Neural cell (in vitro differentiated cells): ENCODE results near the gene HDAC4. TPM values are rescaled to one million over a fixed set of nuclear protein-coding genes. Genes with fewer than 3 reads are reported as not detected.

Experiments used
- H2AFZ ChIP-seq: fragments of 200-600, 300-800 bp; sonication (generic), shearing (Covaris generic); 2 replicates; pipeline ENCODE4 v1.6.0; 2014; ENCODE audit warnings: low read depth, mild to moderate bottlenecking, antibody characterized with exemption, low read length, moderate library complexity
- H3F3A ChIP-seq: fragments of 200-600 bp; shearing (Covaris generic); 2 replicates; pipeline ENCODE4 v1.6.1; 2016; ENCODE audit warnings: mild to moderate bottlenecking, moderate library complexity, mixed read lengths, antibody characterized with exemption, low read length; ENCODE audit not compliant: insufficient read depth, poor library complexity, severe bottlenecking
- H3K27ac ChIP-seq: fragments of 200-600, 300-800 bp; sonication (generic), shearing (Covaris generic); 2 replicates; pipeline ENCODE4 v1.5.1; 2014; ENCODE audit warnings: mild to moderate bottlenecking, low read length, moderate library complexity
- H3K27me3 ChIP-seq: fragments of 300-800, 200-600 bp; sonication (generic), shearing (Covaris generic); 2 replicates; pipeline ENCODE4 v1.6.0; 2014; ENCODE audit warnings: mild to moderate bottlenecking, low read depth, low read length, moderate library complexity; ENCODE audit not compliant: insufficient read depth
- H3K36me3 ChIP-seq: fragments of 300-800, 200-600 bp; sonication (generic), shearing (Covaris generic); 2 replicates; pipeline ENCODE4 v1.5.1; 2014; ENCODE audit warnings: mild to moderate bottlenecking, antibody characterized with exemption, low read length, moderate library complexity; ENCODE audit not compliant: insufficient read depth
- H3K4me2 ChIP-seq: fragments of 300-800, 200-600 bp; sonication (generic), shearing (Covaris generic); 2 replicates; pipeline ENCODE4 v1.6.0; 2014; ENCODE audit warnings: mild to moderate bottlenecking, low read length
- H3K4me3 ChIP-seq: fragments of 300-800, 200-600 bp; sonication (generic), shearing (Covaris generic); 2 replicates; pipeline ENCODE4 v1.5.1; 2014; ENCODE audit warnings: mild to moderate bottlenecking, low read length, moderate library complexity
- H3K79me2 ChIP-seq: fragments of 200-600 bp; shearing (Covaris generic); replicated peaks from 2 replicates; pipeline ENCODE4 v1.6.0; 2014; ENCODE audit warnings: mild to moderate bottlenecking, low read length, moderate library complexity; ENCODE audit not compliant: insufficient read depth
- H3K9ac ChIP-seq: fragments of 300-800, 200-600 bp; sonication (generic), shearing (Covaris generic); 2 replicates; pipeline ENCODE4 v1.6.1; 2016; ENCODE audit warnings: mild to moderate bottlenecking, low read length, mixed read lengths
- H3K9me2 ChIP-seq: fragments of 200-600 bp; shearing (Covaris generic); 2 replicates; pipeline ENCODE4 v1.6.1; 2016; ENCODE audit warnings: mild to moderate bottlenecking, low read length, mixed read lengths; ENCODE audit not compliant: insufficient read depth
- H3K9me3 ChIP-seq: fragments of 200-600, 300-800 bp; sonication (generic), shearing (Covaris generic); 2 replicates; pipeline ENCODE4 v1.6.1; 2016; ENCODE audit warnings: mild to moderate bottlenecking, mixed run types, low read length, moderate library complexity, mixed read lengths
- H4K20me1 ChIP-seq: fragments of 200-600 bp; shearing (Covaris generic); 2 replicates; pipeline ENCODE4 v1.6.1; 2016; ENCODE audit warnings: mild to moderate bottlenecking, mixed run types; ENCODE audit not compliant: insufficient read depth
- EP300 ChIP-seq: fragments of 450-650 bp; conservative IDR thresholded peaks from 2 replicates; pipeline ENCODE4 v1.6.1; 2014; ENCODE audit warnings: antibody characterized with exemption, mild to moderate bottlenecking, moderate library complexity; ENCODE audit not compliant: poor library complexity, severe bottlenecking
- EZH2 ChIP-seq: fragments of 200-600, 300-800 bp; shearing (Covaris generic), sonication (generic); IDR thresholded peaks from 2 replicates; pipeline ENCODE4 v1.6.1; 2014; ENCODE audit warnings: antibody characterized with exemption, low read length, borderline replicate concordance, mild to moderate bottlenecking; ENCODE audit not compliant: insufficient read depth, poor library complexity, severe bottlenecking
- MXI1 ChIP-seq: fragments of 450-650 bp; conservative IDR thresholded peaks from 2 replicates; pipeline ENCODE4 v1.6.1; 2014; ENCODE audit warnings: antibody characterized with exemption, mild to moderate bottlenecking; ENCODE audit not compliant: poor library complexity, severe bottlenecking
- POLR2AphosphoS5 ChIP-seq: IDR thresholded peaks from 2 replicates; pipeline ENCODE4 v1.6.1; 2012
- RAD21 ChIP-seq: fragments of 450-650 bp; conservative IDR thresholded peaks from 2 replicates; pipeline ENCODE4 v1.6.1; 2014; ENCODE audit warnings: antibody characterized with exemption, mild to moderate bottlenecking, moderate library complexity
- SMC3 ChIP-seq: fragments of 450-650 bp; conservative IDR thresholded peaks from 2 replicates; pipeline ENCODE4 v1.6.1; 2014; ENCODE audit warnings: antibody characterized with exemption, mild to moderate bottlenecking, moderate library complexity; ENCODE audit not compliant: poor library complexity
- TAF1 ChIP-seq: IDR thresholded peaks from 2 replicates; pipeline ENCODE4 v1.6.1; 2012; ENCODE audit warnings: low read depth
- polyA plus RNA-seq: library from polyadenylated mRNA; depleted of rRNA; stranded (reverse); fragments of >200 nt; gene quantifications from 2 replicates; pipeline ENCODE4 v1.2.3, GENCODE V29; 2014
- TF ChIP-seq, protein P1 (sequence below): IDR thresholded peaks from 2 replicates; pipeline ENCODE4 v1.6.1; 2012; ENCODE audit warnings: borderline replicate concordance
- TF ChIP-seq, protein P2 (sequence below): fragments of 450-650 bp; IDR thresholded peaks from 2 replicates; pipeline ENCODE4 v1.5.1; 2014; ENCODE audit warnings: antibody characterized with exemption, mild to moderate bottlenecking, moderate library complexity; ENCODE audit not compliant: poor library complexity, severe bottlenecking

HDAC4 gene
- polyA plus RNA-seq, 1 donor from 2014 or later = 3.4 TPM

DNA sequence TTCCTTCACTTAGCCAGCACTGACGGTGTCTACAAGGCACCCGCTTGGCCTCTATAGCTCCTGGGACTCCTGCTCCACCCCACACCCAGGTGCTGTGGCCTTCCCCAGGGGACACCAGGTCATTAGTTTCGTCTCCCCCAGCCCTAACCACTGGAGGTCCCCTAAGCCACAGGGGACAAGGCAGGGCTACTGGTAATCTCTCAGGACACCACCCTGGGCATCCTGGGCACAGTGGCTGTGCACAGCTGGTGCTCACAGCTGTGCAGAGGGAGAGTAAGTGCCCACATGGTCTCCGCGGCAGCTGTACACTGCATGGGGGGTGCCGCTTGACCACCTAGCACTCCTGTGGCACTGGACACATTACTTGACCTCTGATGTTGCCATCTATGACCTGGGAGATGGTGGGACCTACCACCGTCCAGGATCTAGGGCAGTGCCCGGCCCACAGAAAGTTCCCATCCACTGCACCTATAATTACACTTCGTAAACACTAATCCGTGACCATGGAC lies 134.0 kb downstream of the HDAC4 start:
- Histone ChIP-seq H3K4me3 (no peak overlapping the region), H2AFZ (no peak overlapping the region), H3K27me3 (no peaks in the 10 kb centered on the region), H3F3A (no peaks in the 10 kb centered on the region), H3K9me2 (no peaks in the 10 kb centered on the region), H3K36me3 (no peaks in the 10 kb centered on the region), H3K27ac (no peak overlapping the region), H3K79me2 (peaks cover 5% of the 10 kb centered on the region), H3K9me3 (no peaks in the 10 kb centered on the region), H4K20me1 (no peaks in the 10 kb centered on the region), H3K9ac (no peak overlapping the region), H3K4me2 (no peak overlapping the region)
- no peak for TF ChIP-seq MXI1

DNA sequence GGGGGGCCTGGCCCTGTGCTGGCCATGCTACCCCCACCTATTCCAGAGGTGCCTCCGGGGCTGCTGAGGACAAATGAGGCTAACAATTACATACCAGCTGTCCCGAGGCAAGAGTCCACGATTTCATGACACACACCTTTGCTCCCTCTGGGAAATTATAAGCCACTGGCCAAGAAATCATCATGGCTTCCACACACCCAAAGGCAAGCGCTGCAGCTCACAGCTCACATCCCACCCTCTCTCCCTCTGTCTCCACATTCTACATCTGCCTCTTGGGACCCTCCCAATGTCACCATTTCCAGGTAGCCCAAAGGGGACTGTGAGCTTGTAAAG lies 134.4 kb downstream of the HDAC4 start:
- H3K9ac ChIP-seq = no peak overlapping the region
- H3K9me3 ChIP-seq = no peaks in the 10 kb centered on the region
- H3F3A ChIP-seq = no peaks in the 10 kb centered on the region
- no peak overlapping the region for H2AFZ ChIP-seq
- no peak overlapping the region for H3K4me3 ChIP-seq
- no peak overlapping the region for H3K27ac ChIP-seq
- H4K20me1 ChIP-seq = no peaks in the 10 kb centered on the region
- H3K4me2 ChIP-seq = no peak overlapping the region
- no peaks in the 10 kb centered on the region for H3K9me2 ChIP-seq
- H3K27me3 ChIP-seq = no peaks in the 10 kb centered on the region
- peaks cover 5% of the 10 kb centered on the region for H3K79me2 ChIP-seq
- TF ChIP-seq EP300 (no peak), SMC3 (no peak), RAD21 (no peak), TAF1 (no peak), EZH2 (no peak), MXI1 (no peak), POLR2AphosphoS5 (no peak)
- TF ChIP-seq, protein P1, sequence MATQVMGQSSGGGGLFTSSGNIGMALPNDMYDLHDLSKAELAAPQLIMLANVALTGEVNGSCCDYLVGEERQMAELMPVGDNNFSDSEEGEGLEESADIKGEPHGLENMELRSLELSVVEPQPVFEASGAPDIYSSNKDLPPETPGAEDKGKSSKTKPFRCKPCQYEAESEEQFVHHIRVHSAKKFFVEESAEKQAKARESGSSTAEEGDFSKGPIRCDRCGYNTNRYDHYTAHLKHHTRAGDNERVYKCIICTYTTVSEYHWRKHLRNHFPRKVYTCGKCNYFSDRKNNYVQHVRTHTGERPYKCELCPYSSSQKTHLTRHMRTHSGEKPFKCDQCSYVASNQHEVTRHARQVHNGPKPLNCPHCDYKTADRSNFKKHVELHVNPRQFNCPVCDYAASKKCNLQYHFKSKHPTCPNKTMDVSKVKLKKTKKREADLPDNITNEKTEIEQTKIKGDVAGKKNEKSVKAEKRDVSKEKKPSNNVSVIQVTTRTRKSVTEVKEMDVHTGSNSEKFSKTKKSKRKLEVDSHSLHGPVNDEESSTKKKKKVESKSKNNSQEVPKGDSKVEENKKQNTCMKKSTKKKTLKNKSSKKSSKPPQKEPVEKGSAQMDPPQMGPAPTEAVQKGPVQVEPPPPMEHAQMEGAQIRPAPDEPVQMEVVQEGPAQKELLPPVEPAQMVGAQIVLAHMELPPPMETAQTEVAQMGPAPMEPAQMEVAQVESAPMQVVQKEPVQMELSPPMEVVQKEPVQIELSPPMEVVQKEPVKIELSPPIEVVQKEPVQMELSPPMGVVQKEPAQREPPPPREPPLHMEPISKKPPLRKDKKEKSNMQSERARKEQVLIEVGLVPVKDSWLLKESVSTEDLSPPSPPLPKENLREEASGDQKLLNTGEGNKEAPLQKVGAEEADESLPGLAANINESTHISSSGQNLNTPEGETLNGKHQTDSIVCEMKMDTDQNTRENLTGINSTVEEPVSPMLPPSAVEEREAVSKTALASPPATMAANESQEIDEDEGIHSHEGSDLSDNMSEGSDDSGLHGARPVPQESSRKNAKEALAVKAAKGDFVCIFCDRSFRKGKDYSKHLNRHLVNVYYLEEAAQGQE = no peak
- TF ChIP-seq, protein P2, sequence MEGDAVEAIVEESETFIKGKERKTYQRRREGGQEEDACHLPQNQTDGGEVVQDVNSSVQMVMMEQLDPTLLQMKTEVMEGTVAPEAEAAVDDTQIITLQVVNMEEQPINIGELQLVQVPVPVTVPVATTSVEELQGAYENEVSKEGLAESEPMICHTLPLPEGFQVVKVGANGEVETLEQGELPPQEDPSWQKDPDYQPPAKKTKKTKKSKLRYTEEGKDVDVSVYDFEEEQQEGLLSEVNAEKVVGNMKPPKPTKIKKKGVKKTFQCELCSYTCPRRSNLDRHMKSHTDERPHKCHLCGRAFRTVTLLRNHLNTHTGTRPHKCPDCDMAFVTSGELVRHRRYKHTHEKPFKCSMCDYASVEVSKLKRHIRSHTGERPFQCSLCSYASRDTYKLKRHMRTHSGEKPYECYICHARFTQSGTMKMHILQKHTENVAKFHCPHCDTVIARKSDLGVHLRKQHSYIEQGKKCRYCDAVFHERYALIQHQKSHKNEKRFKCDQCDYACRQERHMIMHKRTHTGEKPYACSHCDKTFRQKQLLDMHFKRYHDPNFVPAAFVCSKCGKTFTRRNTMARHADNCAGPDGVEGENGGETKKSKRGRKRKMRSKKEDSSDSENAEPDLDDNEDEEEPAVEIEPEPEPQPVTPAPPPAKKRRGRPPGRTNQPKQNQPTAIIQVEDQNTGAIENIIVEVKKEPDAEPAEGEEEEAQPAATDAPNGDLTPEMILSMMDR = no peak
- H3K36me3 ChIP-seq = no peaks in the 10 kb centered on the region
